GM18526 (cell line): ENCODE data around the gene BAHCC1.

Source experiments
- POLR2A ChIP-seq: IDR thresholded peaks from 3 replicates; pipeline ENCODE4 v1.6.1; 2011; ENCODE audit not compliant: insufficient read length; ENCODE audit errors: extremely low read depth

BAHCC1 gene

GRCh38 chr17:81493198-81494038 is 98.2 kb downstream of the BAHCC1 start:
- TF ChIP-seq POLR2A, result no peak

- no peak for TF ChIP-seq POLR2A
These were observed 99.5 kb downstream of the BAHCC1 start for GRCh38 chr17:81494626-81495377.

- TF ChIP-seq POLR2A, result no peak
These were observed 103.8 kb downstream of the BAHCC1 start for GRCh38 chr17:81498953-81499600.

- TF ChIP-seq POLR2A, result no peak
These were observed 104.3 kb downstream of the BAHCC1 start for GRCh38 chr17:81499601-81499970.

GRCh38 chr17:81500047-81500446 is 104.8 kb downstream of the BAHCC1 start:
- no peak for TF ChIP-seq POLR2A

GRCh38 chr17:81502471-81503017 is 107.3 kb downstream of the BAHCC1 start:
- TF ChIP-seq POLR2A, result no peak

GRCh38 chr17:81503619-81504018 is 108.4 kb downstream of the BAHCC1 start:
- no peak for TF ChIP-seq POLR2A

- TF ChIP-seq POLR2A, result peak; percentile 10
These were observed 113.5 kb downstream of the BAHCC1 start for GRCh38 chr17:81508639-81509206.

GRCh38 chr17:81509207-81509971 is 114.1 kb downstream of the BAHCC1 start:
- no peak for TF ChIP-seq POLR2A

- no peak for TF ChIP-seq POLR2A
These were observed 114.9 kb downstream of the BAHCC1 start for GRCh38 chr17:81509972-81510784.

GRCh38 chr17:81510785-81511553 is 115.7 kb downstream of the BAHCC1 start:
- peak; percentile 50 for TF ChIP-seq POLR2A

- TF ChIP-seq POLR2A, result no peak
These were observed 116.2 kb downstream of the BAHCC1 start for GRCh38 chr17:81511554-81511803.
